OCI-LY3 (cell line): ENCODE data around the gene PTPRM.
"Not testable (repeated sequence)": the region's sequence is repeated elsewhere in the genome, so short reads cannot be mapped to it uniquely, and the experiment has no call there.

ENCODE experiments used
- H2AFZ ChIP-seq: fragments of 200-600, 300-600 bp; shearing (Covaris generic); 2 replicates; pipeline ENCODE4 v1.6.0; 2014; ENCODE audit warnings: antibody characterized with exemption, low read depth, low read length
- H3K27ac ChIP-seq: fragments of 200-600, 300-600 bp; sonication (generic); 2 replicates; pipeline ENCODE4 v1.5.1; 2014; ENCODE audit warnings: mild to moderate bottlenecking, low read length, moderate library complexity, mixed read lengths
- H3K27me3 ChIP-seq: fragments of 200-600, 300-600 bp; sonication (generic); 2 replicates; pipeline ENCODE4 v1.6.1; 2014; ENCODE audit warnings: low read depth, low read length, mixed read lengths
- H3K36me3 ChIP-seq: fragments of 200-600, 300-600 bp; sonication (generic); replicated peaks from 2 replicates; pipeline ENCODE3; 2014; ENCODE audit warnings: low read depth, low read length, mixed read lengths
- H3K4me1 ChIP-seq: fragments of 300-600, 200-600 bp; sonication (generic); 2 replicates; pipeline ENCODE4 v1.6.1; 2014; ENCODE audit warnings: low read length, mixed read lengths
- H3K4me2 ChIP-seq: fragments of 200-600, 300-600 bp; sonication (generic); 2 replicates; pipeline ENCODE4 v1.6.1; 2014; ENCODE audit warnings: low read length, mixed read lengths
- H3K4me3 ChIP-seq: fragments of 300-600, 200-600 bp; sonication (generic); 2 replicates; pipeline ENCODE4 v1.5.1; 2014; ENCODE audit warnings: antibody characterized with exemption, mild to moderate bottlenecking, low read length, moderate library complexity
- H3K79me2 ChIP-seq: fragments of 300-600, 200-600 bp; shearing (Covaris generic); 2 replicates; pipeline ENCODE4 v1.6.1; 2014; ENCODE audit warnings: mild to moderate bottlenecking, low read length, mixed read lengths
- H3K9ac ChIP-seq: fragments of 300-600, 200-600 bp; shearing (Covaris generic); 2 replicates; pipeline ENCODE4 v1.6.0; 2014; ENCODE audit warnings: mild to moderate bottlenecking, low read length, moderate library complexity
- H3K9me3 ChIP-seq: fragments of 200-600, 300-600 bp; shearing (Covaris generic); 2 replicates; pipeline ENCODE4 v1.6.1; 2014; ENCODE audit warnings: low read length, mixed read lengths; ENCODE audit not compliant: insufficient read depth
- H4K20me1 ChIP-seq: fragments of 200-600, 300-600 bp; sonication (generic); 2 replicates; pipeline ENCODE4 v1.6.1; 2016; ENCODE audit warnings: low read length, mixed read lengths; ENCODE audit not compliant: insufficient read depth
- EZH2phosphoT487 ChIP-seq: fragments of 200-600 bp; shearing (Covaris generic); IDR thresholded peaks from 2 replicates; pipeline ENCODE4 v1.6.1; 2018; ENCODE audit warnings: antibody characterized with exemption, mixed run types, low read depth
- TF ChIP-seq, protein P1 (sequence below): fragments of 200-600, 300-600 bp; sonication (generic); IDR thresholded peaks from 2 replicates; pipeline ENCODE4 v1.5.1; 2014; ENCODE audit warnings: antibody characterized with exemption, low read length, low read depth

Gene PTPRM

DNA sequence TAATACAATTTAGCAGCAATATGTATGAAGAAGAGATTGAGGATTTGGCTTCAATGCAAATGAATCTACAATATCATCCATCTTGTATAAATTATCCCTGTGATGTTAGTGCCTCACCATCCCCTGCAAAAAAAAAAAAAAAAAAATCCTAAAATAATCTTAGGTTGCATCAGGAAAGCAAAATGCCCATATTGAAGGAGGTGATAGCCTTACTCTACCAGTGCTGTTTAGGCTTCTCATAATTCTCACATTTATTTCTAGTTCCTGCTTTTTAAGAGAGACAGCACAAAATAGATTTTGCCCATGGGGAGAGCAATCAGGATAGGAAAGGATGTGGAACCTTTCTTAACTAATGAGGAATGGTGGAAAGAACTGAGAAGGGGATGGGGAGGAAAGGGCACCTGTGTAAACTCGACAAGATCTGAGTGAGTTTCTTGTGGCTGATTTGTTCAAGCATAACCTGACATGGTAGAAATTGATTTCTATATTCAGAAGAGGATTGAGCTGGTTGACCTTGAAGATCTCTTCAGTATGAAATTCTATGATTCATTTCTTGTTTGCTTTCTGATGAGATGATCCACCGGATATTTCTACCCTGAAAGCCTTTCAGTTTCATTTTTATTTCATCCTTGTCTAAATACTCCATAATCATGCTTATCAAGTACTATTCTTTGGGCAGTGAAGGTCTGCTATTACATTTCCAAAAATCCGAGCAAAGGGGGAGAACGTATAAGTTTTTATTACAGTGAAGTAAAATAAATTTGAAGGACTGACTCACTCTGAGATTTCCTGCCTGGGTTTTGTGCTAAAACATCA is 391.2 kb downstream of the PTPRM start:
- no peak overlapping the region for H3K9ac ChIP-seq
- H4K20me1 ChIP-seq: no peaks in the 10 kb centered on the region
- no peak overlapping the region for H3K27ac ChIP-seq
- no peak overlapping the region for H3K4me2 ChIP-seq
- H3K4me1 ChIP-seq: no peaks in the 10 kb centered on the region; the same call in 1 of the 2 replicates
- TF ChIP-seq, protein P1, sequence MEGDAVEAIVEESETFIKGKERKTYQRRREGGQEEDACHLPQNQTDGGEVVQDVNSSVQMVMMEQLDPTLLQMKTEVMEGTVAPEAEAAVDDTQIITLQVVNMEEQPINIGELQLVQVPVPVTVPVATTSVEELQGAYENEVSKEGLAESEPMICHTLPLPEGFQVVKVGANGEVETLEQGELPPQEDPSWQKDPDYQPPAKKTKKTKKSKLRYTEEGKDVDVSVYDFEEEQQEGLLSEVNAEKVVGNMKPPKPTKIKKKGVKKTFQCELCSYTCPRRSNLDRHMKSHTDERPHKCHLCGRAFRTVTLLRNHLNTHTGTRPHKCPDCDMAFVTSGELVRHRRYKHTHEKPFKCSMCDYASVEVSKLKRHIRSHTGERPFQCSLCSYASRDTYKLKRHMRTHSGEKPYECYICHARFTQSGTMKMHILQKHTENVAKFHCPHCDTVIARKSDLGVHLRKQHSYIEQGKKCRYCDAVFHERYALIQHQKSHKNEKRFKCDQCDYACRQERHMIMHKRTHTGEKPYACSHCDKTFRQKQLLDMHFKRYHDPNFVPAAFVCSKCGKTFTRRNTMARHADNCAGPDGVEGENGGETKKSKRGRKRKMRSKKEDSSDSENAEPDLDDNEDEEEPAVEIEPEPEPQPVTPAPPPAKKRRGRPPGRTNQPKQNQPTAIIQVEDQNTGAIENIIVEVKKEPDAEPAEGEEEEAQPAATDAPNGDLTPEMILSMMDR: no peak
- TF ChIP-seq EZH2phosphoT487: no peak
- no peaks in the 10 kb centered on the region for H3K9me3 ChIP-seq
- no peak overlapping the region for H2AFZ ChIP-seq
- no peaks in the 10 kb centered on the region for H3K36me3 ChIP-seq
- H3K27me3 ChIP-seq: no peaks in the 10 kb centered on the region
- no peaks in the 10 kb centered on the region for H3K79me2 ChIP-seq
- no peak overlapping the region for H3K4me3 ChIP-seq

DNA sequence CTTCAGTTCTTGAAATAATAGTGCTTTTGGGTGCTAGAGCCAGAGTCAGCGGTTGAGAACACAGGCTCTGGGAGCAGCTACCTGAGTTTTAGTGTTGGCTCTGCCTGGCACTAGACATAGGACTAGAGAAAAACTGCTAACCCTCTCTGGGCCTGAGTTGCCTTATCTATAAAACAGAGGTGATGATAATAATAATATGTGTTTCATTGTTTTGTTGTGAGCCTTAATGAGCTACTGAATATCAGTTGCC is 391.7 kb downstream of the PTPRM start:
- H2AFZ ChIP-seq: no peak overlapping the region
- H3K27ac ChIP-seq: no peak overlapping the region
- no peaks in the 10 kb centered on the region for H3K27me3 ChIP-seq
- H3K4me2 ChIP-seq: no peak overlapping the region
- H3K9me3 ChIP-seq: no peaks in the 10 kb centered on the region
- no peaks in the 10 kb centered on the region for H3K79me2 ChIP-seq
- H3K9ac ChIP-seq: no peak overlapping the region
- no peak for TF ChIP-seq EZH2phosphoT487
- TF ChIP-seq, protein P1: no peak
- H3K36me3 ChIP-seq: no peaks in the 10 kb centered on the region
- no peak overlapping the region for H3K4me3 ChIP-seq
- H4K20me1 ChIP-seq: no peaks in the 10 kb centered on the region
- no peaks in the 10 kb centered on the region for H3K4me1 ChIP-seq

DNA sequence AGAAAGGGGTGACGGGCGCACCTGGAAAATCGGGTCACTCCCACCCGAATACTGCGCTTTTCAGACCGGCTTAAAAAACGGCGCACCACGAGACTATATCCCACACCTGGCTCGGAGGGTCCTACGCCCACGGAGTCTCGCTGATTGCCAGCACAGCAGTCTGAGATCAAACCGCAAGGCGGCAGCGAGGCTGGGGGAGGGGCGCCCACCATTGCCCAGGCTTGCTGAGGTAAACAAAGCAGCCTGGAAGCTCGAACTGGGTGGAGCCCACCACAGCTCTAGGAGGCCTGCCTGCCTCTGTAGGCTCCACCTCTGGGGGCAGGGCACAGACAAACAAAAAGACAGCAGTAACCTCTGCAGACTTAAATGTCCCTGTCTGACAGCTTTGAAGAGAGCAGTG is 399.6 kb downstream of the PTPRM start:
- H4K20me1 ChIP-seq, H3K27me3 ChIP-seq, H3K4me1 ChIP-seq, H3K9me3 ChIP-seq, H2AFZ ChIP-seq, H3K36me3 ChIP-seq, H3K9ac ChIP-seq, H3K4me3 ChIP-seq, H3K4me2 ChIP-seq, H3K79me2 ChIP-seq, H3K27ac ChIP-seq: not testable (repeated sequence)

DNA sequence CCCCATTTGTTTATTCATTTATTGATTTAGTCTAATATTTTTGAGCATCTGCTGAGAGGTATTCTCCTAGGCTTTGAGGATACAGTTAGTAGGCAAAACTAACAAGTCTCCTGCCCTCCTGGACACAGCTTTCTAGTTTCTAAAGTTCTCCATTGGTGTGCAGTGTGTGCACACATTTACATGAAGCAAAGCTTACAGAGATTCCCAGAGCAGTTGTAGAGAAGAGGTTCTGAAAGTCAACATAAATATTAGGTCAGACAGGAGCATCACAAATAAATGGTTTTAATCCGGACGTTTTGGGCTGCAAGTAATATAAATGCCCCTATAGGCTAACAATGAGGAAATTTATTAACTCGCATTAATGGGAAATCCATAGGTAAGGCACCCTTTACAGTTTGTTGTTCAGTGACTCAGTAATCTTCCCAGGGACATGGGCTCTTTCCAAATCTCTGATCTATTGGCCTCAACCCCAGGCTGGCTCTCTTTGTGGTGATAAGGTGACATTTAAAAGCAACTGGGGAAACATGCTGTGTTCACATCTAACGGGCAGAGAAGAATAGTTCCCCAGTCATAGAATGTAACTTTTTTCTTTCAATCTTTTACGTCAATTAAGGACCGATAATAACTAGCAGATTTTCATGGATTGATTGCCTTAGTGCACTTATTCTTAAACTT is 407.2 kb downstream of the PTPRM start:
- no peak overlapping the region for H2AFZ ChIP-seq
- H4K20me1 ChIP-seq: no peaks in the 10 kb centered on the region
- no peak overlapping the region for H3K4me2 ChIP-seq
- no peaks in the 10 kb centered on the region for H3K9me3 ChIP-seq
- H3K4me1 ChIP-seq: no peaks in the 10 kb centered on the region
- no peak overlapping the region for H3K27ac ChIP-seq
- H3K9ac ChIP-seq: no peak overlapping the region
- H3K27me3 ChIP-seq: no peaks in the 10 kb centered on the region
- H3K36me3 ChIP-seq: no peaks in the 10 kb centered on the region
- H3K79me2 ChIP-seq: no peaks in the 10 kb centered on the region
- TF ChIP-seq EZH2phosphoT487: no peak
- no peak overlapping the region for H3K4me3 ChIP-seq

DNA sequence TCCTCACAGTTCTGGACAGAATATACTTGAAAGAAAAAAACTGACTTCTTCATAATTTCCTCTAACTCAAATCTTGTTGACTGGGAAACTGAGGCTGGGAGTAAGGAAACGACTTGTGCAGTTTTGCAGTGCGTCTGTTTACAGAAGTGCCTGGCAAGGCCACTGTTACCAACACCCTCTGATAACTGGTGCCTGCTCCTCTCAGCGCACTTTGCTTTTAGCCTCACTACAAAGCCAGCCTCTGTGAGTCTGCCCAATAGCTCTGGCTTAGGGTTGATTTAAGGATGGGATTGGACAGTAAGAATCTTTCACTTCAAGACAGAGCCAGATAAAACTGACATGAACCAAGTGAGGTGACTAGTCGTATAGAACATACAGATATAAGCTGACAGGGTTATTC is 410.8 kb downstream of the PTPRM start:
- H4K20me1 ChIP-seq: no peaks in the 10 kb centered on the region
- H3K4me1 ChIP-seq: no peaks in the 10 kb centered on the region
- no peaks in the 10 kb centered on the region for H3K36me3 ChIP-seq
- H3K27ac ChIP-seq: no peak overlapping the region
- H3K9me3 ChIP-seq: no peaks in the 10 kb centered on the region
- no peaks in the 10 kb centered on the region for H3K27me3 ChIP-seq
- H3K79me2 ChIP-seq: no peaks in the 10 kb centered on the region
- H2AFZ ChIP-seq: no peak overlapping the region
- TF ChIP-seq EZH2phosphoT487: no peak
- TF ChIP-seq, protein P1: no peak
- no peak overlapping the region for H3K9ac ChIP-seq
- no peak overlapping the region for H3K4me3 ChIP-seq
- no peak overlapping the region for H3K4me2 ChIP-seq
